ENCODE results near the gene IL33.

DNA sequence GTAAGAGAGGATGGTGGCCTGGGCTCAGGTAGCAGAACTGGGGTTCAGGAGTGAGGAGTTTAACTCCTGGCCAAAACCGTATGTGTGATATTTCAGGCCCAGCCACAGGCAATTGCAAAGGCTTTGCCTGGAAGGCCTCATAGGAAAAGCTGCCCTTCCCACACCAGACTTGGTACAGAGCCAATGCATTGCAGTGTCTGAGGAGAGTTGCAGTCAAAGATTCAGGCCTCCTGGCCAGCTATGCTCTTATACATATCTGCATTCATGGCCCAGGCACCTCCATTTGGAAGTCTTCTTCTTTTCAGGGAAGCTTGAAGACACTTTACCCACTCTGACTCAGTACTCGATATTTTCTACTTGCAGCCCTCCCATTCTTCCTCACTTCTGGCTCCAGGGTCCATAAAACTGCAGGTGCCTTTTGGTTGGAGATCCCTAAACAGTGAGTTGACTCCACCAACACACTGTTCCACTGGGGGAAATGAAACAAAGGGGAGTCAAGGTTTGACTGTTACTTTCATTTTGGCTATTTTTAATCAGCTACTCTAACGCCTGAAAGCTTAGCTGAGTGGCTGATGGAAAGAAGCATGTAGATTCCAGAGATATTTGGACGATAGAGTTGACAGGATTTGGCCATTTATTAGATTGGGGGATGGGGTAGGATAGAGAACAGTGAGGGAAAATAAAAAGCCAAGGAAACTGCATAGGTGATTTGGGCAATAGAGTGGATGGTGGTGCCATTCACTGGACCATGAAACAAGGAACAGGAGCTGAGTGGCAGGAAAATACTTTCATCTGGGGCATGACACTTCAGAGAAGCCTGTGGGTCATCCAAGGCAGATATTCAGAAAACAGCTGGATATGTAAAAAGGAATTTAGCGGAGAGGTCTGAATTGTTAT lies 30.6 kb upstream of the IL33 start:
- no peak for TF ChIP-seq CTCF (IDR thresholded peaks at IDR 0.05; ENCODE audit: borderline replicate concordance, extremely low read depth, low read length, poor library complexity, severe bottlenecking)
- TF ChIP-seq EZH2 (IDR thresholded peaks at IDR 0.05; ENCODE audit: borderline replicate concordance, low read depth, low read length, severe bottlenecking), result no peak
